GM04503 (cell line): ENCODE results near the gene TMPRSS3.

ENCODE experiments used
- DNase-seq: peaks from one replicate; pipeline ENCODE4 v3.0.0-alpha.2; 2012; ENCODE audit warnings: low read depth

TMPRSS3 gene

DNA sequence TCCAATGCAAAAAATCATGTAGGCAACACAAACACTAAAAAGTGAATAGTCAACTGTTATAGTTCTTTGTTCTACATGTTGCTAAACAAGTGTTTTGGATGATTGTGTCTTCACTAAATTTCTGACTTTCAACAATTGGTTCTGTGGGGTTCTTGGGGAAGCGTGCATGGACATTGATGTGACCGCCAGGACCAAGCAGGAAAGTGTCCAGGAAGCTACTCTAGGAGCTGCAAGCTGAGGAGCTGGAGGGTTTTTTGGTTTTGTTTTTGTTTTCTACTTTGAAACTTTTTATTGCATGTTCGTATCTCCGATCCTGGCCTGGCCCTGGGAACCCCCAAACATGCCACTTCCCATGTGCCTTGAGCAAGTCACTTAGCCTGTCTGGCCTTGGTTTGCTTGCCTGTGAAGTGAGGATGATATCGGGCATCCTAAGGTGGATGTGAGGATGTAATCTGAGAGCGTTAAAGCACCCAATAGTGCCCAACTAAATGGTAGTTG lies 8.0 kb downstream of the TMPRSS3 start:
- no peak for DNase-seq

DNA sequence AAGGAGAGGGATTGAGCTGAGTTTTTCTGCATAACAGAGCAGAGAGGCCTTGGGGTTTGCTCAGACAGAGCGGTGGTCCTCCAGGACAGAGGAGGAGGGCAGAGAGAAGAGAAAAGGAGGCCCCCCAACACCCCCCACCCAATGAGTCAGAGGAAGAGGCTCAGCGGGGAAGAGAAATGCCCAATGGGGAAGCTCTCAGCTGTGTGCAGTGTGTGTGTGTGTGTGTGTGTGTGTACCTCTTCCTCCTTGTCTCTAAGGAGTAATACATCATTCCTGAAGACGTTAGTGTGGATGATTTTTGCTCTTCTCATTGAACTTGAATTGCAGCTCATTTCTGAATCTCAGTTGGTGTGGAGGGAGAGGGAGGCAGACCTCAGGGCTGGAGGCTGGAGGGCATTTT lies 8.7 kb downstream of the TMPRSS3 start:
- no peak for DNase-seq

GRCh38 chr21:42386034-42386591 lies 9.7 kb downstream of the TMPRSS3 start:
- DNase-seq: no peak

GRCh38 chr21:42385619-42386018 lies 10.2 kb downstream of the TMPRSS3 start:
- DNase-seq: no peak

DNA sequence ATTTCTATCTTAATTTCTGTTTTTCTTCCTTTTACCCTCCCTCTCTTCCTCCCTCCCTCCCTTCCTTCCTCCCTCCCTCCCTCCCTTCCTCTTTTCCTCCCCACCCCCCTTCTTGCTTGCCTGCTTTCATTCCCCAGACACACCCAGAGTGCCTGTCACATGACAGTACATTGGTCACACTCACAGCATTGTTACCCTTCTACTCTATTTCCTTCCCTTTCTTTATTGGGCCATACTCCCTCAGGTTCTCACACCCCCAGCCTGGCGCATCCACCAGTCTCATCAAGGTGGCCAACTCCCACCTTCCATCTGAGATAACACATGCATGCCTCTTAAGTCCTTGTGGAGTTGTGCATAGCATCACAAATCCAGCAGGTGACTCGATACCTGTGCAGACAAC lies 10.9 kb downstream of the TMPRSS3 start:
- DNase-seq: no peak

GRCh38 chr21:42384156-42384945 lies 11.5 kb downstream of the TMPRSS3 start:
- no peak for DNase-seq

DNA sequence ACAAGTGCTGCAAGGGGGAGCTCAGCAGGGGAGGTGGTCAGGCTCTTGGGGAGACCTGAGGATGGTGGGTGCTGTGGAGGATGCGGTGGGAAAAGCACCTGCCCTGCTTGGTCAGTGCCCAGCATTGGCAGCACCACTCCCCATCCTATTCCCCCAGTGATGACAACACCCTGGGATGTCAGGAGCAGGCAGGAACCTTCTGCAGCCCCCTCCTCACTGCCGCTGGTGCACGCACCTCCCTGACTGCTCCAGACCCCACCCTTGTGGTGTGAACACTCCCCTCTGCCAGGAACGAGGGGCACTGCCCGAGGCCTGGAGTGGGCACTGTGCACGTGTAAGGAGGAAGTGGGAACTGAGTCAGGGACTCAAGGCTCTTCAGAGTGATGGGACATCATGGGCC lies 12.5 kb downstream of the TMPRSS3 start:
- DNase-seq: no peak

DNA sequence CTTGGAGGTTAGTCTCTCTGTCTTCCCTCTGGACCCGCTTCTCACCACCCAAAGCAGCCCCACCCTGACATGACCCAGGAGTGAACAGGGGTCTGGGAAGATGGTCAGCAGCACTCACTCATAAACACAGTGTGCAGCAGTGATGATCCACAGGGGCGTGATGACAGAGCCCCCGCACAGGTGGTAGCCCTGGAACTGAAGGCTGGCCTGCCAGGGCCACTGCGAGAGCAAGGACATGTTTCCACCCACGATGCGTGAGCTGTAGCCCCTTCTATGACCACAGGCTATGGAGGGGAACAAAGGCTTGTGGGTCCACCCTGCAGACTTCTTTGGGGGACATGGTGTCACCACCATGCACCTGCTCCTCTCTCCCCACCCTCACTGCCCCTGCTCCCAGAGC lies 12.9 kb downstream of the TMPRSS3 start:
- no peak for DNase-seq

- no peak for DNase-seq
Observed at GRCh38 chr21:42381347-42381984, 14.4 kb downstream of the TMPRSS3 start.

DNA sequence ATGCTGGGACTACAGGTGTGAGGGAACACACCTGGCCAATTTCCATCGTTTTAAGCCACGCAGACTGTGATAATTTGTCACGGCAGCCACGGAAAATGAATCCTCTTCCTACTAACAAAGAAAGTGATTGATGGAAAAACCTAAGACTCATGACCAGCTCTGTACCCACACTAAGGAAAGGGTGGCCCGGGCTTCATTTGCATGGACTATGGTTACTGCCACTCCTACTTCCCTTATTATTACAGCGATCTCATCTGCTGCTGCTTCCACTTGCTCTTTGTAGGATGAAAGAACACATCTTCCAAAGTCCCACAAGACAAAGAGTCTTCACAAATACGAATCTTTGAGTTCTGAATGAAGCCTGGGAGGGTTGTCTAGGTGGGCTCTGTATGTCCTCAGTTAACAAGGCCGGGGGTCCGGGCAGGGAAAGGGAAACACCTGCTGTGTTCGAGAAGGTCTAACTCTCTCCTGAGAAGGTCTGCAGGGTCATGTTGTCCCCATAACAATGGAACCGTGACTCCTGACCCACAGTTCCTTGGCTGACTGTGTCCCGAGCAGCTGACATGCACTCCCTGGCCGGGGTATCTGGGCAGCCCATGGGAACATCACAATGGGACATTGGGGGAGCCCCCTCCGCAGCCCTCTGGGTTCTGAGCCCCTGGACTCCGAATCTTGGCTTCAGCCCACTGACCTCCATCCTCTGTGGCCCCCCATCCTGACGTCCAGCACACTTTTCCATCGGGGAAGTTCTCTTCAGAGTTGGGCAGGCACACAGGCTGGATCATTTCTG lies 16.2 kb downstream of the TMPRSS3 start:
- DNase-seq: no peak

DNA sequence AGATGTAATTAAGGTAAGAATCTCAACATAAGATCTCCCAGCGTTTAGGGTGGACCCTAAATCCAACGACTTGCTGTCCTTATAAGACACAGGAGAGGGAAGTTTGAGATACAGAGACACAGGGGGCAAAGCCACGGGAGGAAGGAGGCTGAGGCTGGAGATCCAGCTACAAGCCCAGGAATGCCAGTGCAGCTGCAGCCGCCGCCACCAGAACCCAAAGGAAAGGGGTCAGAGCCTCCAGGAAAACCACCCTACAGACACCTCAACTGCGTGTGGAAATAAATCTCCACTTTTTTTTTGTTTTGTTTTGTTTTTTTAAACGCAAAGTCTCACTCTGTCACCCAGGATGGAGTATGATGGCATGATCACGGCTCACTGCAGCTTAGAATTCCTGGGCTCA lies 17.4 kb downstream of the TMPRSS3 start:
- no peak for DNase-seq

DNA sequence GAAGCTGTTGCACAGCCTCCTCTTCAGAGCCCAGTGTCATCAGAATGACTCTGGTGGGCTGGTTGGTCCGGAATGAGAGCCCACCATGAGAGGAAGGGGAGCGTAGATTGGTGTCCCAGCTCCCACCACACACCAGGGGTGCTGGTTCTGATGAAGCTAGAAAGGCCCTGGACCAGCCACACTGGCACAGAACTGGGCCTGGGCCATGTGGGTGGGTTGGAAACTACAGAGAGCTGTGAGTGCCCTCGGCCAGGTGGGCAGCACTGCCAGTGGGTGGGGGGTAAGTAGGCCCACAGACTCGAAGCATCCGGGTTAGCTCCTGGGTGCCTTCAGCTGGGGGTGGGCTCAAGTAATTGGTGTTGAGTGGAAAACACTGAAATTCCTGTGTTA lies 17.9 kb downstream of the TMPRSS3 start:
- no peak for DNase-seq

GRCh38 chr21:42377211-42377950 lies 18.5 kb downstream of the TMPRSS3 start:
- DNase-seq: no peak

- no peak for DNase-seq
Observed at GRCh38 chr21:42376338-42376982, 19.4 kb downstream of the TMPRSS3 start.

DNA sequence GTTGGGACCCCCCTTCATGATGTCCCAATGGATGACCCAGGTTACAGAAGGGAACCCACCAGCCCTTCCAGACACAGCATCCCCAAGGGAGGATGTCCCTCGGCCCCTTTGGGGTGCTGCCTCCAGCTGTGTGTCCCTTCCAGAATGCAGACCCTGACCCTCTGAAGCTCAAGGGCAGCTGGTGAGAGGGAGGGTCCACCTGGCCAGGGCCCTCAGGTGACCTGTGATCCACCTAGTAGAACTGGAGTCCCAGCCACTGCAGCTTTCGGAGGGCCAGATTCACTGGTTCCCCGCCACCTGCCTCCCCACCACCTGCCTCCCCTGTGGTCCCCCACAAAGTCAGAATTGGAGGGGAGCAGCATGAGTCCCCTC lies 19.9 kb downstream of the TMPRSS3 start:
- no peak for DNase-seq

GRCh38 chr21:42375506-42375905 lies 20.3 kb downstream of the TMPRSS3 start:
- no peak for DNase-seq

GRCh38 chr21:42374864-42375499 lies 20.9 kb downstream of the TMPRSS3 start:
- no peak for DNase-seq

DNA sequence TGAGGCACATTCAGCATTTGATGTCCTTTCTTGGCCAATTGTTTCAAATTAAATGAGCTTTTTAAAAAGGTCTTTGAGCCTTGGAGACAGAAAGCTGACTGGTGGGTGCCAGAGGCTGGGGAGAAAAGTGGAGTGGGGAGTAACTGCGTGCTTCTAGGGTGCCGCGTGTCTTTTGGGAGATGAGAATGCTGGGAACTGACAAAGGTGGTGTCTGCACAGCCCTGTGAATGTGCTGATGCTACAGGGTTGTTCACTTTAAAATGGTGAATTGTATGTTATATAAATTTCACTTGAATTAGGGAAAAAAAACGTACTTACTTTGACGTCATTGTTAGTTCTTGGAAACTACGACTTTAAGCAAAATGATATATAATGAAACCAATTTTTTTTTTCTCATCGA lies 21.4 kb downstream of the TMPRSS3 start:
- DNase-seq: no peak

GRCh38 chr21:42373908-42374455 lies 21.9 kb downstream of the TMPRSS3 start:
- DNase-seq: no peak

- no peak for DNase-seq
Observed at GRCh38 chr21:42373196-42373907, 22.5 kb downstream of the TMPRSS3 start.
